ENCODE data around the gene PARD3B.

The PARD3B gene

GRCh38 chr2:205193836-205194228 is 648.6 kb downstream of the PARD3B start:
- H3K4me1 ChIP-seq (ENCODE audit: control insufficient read depth in 1 of 2, insufficient read depth in 1 of 2, low read depth in 1 of 2, low read length in 1 of 2): no peaks in the 10 kb centered on the region
- no peaks in the 10 kb centered on the region for H3K9me3 ChIP-seq
- TF ChIP-seq CTCF (IDR thresholded peaks at IDR 0.05): no peak
- no peak overlapping the region for H3K4me3 ChIP-seq (ENCODE audit: low read depth in 1 of 2, low read length in 1 of 2)
- H3K27me3 ChIP-seq: no peaks in the 10 kb centered on the region
- H3K36me3 ChIP-seq: no peaks in the 10 kb centered on the region
- H3K27ac ChIP-seq: no peak overlapping the region

DNA sequence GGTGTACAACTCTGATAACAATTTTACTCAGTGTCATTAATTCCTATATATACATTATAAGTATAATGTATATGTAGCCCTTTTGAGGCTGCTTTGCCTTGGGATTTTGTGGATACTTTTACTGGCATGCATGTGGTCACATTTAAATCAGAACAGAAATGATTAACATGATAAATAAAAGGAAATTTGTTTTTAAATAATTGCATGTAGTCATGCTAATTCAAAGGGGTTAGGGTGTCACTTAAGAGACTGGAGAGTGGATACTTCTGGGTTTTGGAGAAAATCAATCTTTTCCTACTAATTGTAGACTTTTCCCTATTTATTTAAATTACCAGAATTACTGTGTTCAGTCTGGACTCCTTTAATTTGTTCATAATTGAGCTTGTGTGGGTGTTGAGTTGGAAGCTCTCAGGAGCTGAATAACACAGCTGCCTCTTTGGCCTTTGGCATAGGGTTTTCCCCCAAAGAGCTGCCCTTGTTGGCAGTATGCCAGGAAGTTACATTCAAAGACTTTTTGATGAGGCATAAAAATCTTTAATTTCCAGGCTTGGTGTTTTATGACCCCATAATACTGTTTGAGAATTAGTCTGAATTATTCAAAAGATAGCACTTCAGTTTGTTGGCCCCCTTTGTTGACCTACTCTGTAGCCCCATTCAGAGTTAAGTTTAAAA is 652.3 kb downstream of the PARD3B start:
- no peak overlapping the region for H3K4me3 ChIP-seq (ENCODE audit: low read depth in 1 of 2, low read length in 1 of 2)
- no peak overlapping the region for H3K27ac ChIP-seq
- no peak for TF ChIP-seq CTCF (IDR thresholded peaks at IDR 0.05)
- no peaks in the 10 kb centered on the region for H3K4me1 ChIP-seq (ENCODE audit: control insufficient read depth in 1 of 2, insufficient read depth in 1 of 2, low read depth in 1 of 2, low read length in 1 of 2)
- no peaks in the 10 kb centered on the region for H3K9me3 ChIP-seq
- no peaks in the 10 kb centered on the region for H3K27me3 ChIP-seq
- H3K36me3 ChIP-seq: no peaks in the 10 kb centered on the region

DNA sequence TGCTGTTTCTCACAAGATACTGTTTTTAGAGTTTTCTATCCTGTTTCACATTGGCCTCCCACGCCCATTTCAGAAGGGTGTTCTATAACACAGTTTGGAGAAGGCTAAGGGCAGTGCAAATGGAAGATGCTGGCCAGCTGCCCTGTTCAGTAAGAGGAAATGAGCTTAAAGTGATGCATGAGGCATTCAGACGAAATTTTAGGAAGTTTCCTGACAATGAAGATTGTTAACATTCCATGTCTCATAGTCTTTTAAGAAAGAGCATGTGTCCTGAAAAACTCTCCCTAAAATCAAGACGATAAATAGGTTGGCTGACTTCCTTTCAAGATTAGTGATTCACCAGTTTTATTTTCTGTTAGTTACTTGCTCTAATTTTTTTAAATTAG is 652.9 kb downstream of the PARD3B start:
- Histone ChIP-seq H3K27ac (no peak overlapping the region), H3K36me3 (no peaks in the 10 kb centered on the region), H3K4me1 (ENCODE audit: control insufficient read depth in 1 of 2, insufficient read depth in 1 of 2, low read depth in 1 of 2, low read length in 1 of 2) (no peaks in the 10 kb centered on the region), H3K4me3 (ENCODE audit: low read depth in 1 of 2, low read length in 1 of 2) (no peak overlapping the region), H3K9me3 (no peaks in the 10 kb centered on the region), H3K27me3 (no peaks in the 10 kb centered on the region)
- no peak for TF ChIP-seq CTCF (IDR thresholded peaks at IDR 0.05)

DNA sequence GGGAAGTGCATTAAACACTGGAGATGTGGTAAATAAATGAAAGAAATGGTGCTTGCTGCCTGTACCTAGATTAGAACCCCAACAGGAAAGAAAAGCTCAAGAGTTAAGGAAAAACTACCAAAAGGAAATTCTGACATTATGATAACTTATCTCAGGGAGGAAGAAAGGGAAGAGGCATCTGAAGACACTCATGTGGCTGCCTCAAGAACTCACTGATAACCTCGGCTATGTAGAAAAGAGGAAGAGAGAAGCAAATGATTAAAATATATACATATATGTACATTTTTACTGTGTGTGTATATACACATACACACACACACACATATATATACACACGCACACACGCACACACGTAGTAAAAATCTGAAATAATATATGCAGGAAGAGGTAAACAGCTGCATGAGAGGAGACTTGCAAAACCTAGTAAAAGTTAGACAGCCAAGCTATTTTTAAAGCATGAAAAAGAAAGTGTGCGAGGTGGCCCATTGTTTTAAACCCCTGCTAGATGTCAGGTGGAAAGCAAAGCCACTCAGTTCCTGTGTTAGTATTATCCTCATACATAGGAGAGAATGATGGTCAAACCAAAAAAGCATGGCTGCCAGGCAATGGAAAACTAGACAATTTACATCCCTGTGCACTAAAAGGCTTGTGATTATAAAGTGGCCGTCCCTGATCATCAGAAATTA is 654.0 kb downstream of the PARD3B start:
- H3K9me3 ChIP-seq: no peaks in the 10 kb centered on the region
- no peaks in the 10 kb centered on the region for H3K4me1 ChIP-seq (ENCODE audit: control insufficient read depth in 1 of 2, insufficient read depth in 1 of 2, low read depth in 1 of 2, low read length in 1 of 2)
- H3K27ac ChIP-seq: no peak overlapping the region
- TF ChIP-seq CTCF (IDR thresholded peaks at IDR 0.05): no peak
- H3K27me3 ChIP-seq: no peaks in the 10 kb centered on the region
- no peaks in the 10 kb centered on the region for H3K36me3 ChIP-seq
- H3K4me3 ChIP-seq (ENCODE audit: low read depth in 1 of 2, low read length in 1 of 2): no peak overlapping the region

DNA sequence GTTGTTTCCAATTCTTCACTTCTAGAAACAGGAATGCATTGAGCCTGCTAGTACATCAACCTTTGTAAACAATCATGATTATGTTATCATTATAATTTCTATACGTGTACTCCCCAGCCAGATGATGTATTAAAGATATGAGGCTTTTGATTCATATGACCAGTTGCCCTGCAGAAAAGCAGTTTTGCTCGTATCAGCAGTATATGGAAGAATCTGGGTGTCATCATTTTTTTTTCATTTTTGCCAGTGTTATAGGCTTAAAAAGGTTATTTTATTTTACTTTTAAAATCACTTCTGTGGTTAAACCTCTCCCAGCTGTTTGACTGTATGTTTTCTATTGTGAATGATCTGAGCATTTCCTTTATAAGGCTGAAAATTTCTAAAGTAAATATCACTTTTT is 665.2 kb downstream of the PARD3B start:
- H3K9me3 ChIP-seq: no peaks in the 10 kb centered on the region
- H3K36me3 ChIP-seq: no peaks in the 10 kb centered on the region
- TF ChIP-seq CTCF (IDR thresholded peaks at IDR 0.05): no peak
- no peaks in the 10 kb centered on the region for H3K27me3 ChIP-seq
- no peaks in the 10 kb centered on the region for H3K4me1 ChIP-seq (ENCODE audit: control insufficient read depth in 1 of 2, insufficient read depth in 1 of 2, low read depth in 1 of 2, low read length in 1 of 2)
- no peak overlapping the region for H3K4me3 ChIP-seq (ENCODE audit: low read depth in 1 of 2, low read length in 1 of 2)
- H3K27ac ChIP-seq: no peak overlapping the region
